Melanocyte of skin (primary cell): ENCODE data around the gene KIF20A. TPM values are rescaled to one million over a fixed set of nuclear protein-coding genes. Genes with fewer than 3 reads are reported as not detected.

Experiments used
- total RNA-seq, 2 donors: library from RNA; depleted of rRNA; stranded (reverse); fragments of >200 nt; gene quantifications; 2 replicates each; pipeline ENCODE4 v1.2.3, GENCODE V29; 2012

Gene KIF20A
- total RNA-seq = 100 to 1,000 TPM in 1 of 2 donors, 10 to 100 TPM in 1; 87.4 to 102 TPM

GRCh38 chr5:138178516-138179276, at the start of gene KIF20A, which contains the start of gene BRD8:
Gene KIF20A, plus strand, starts transcription at chr5:138179112. Its CDS starts 569 bp downstream, at chr5:138179681.
Gene BRD8, minus strand, starts transcription at chr5:138178630. Its CDS starts 16 bp downstream, at chr5:138178614.

GRCh38 chr5:138138949-138139780, 39.7 kb upstream of the KIF20A start, which contains the start of gene NME5:
Gene NME5, minus strand, starts transcription at chr5:138139428. Its CDS starts 648 bp downstream, at chr5:138138780.

GRCh38 chr5:138213161-138214029, 34.5 kb downstream of the KIF20A start, which contains the start of gene CDC23:
Gene CDC23, minus strand, starts transcription at chr5:138213323. Its CDS starts 11 bp downstream, at chr5:138213312.

Other genes starting within 250 kb of the KIF20A start
- 10 to 100 TPM; 31.0 to 45.8 TPM for gene FAM13B, start 146.0 kb upstream of the KIF20A start, total RNA-seq
- gene WNT8A, start 95.1 kb upstream of the KIF20A start, total RNA-seq = not detected
- gene NME5, start 39.7 kb upstream of the KIF20A start, total RNA-seq = 10 to 100 TPM in 1 of 2 donors, 1 to 10 TPM in 1; 8.7 to 12.7 TPM
- 10 to 100 TPM; 50.3 to 53.7 TPM for gene BRD8, start 482 bp upstream of the KIF20A start, total RNA-seq
- gene CDC23, start 34.2 kb downstream of the KIF20A start, total RNA-seq = 10 to 100 TPM; 26.2 to 37.0 TPM
- 1 to 10 TPM in 1 of 2 donors, under 1 TPM in 1; 0.67 to 1.0 TPM for gene GFRA3, start 95.5 kb downstream of the KIF20A start, total RNA-seq
- 10 to 100 TPM in 1 of 2 donors, 1 to 10 TPM in 1; 6.9 to 20.0 TPM for gene CDC25C, start 152.7 kb downstream of the KIF20A start, total RNA-seq
- 10 to 100 TPM; 53.3 to 60.9 TPM for gene FAM53C, start 159.2 kb downstream of the KIF20A start, total RNA-seq
- gene KDM3B, start 173.6 kb downstream of the KIF20A start, total RNA-seq = 10 to 100 TPM; 49.6 to 52.9 TPM